GM12878 (cell line): Measurements from ENCODE around the gene MMP7. TPM values are rescaled to one million over a fixed set of nuclear protein-coding genes. Genes with fewer than 3 reads are reported as not detected.

Source experiments
- ATAC-seq: fragments of 200-7000 bp; cut with Tn5 transposase; 3 replicates; pipeline ENCODE4 v1.9.1; 2020; ENCODE audit warnings: mild to moderate bottlenecking, moderate library complexity
- BruUV-seq: library from RNA; stranded (reverse); fragments of 400-500 nt; replicated peaks from 2 replicates; lab custom pipeline; 2021; lab: Mats Ljungman, UMichigan
- CTCF ChIA-PET: fragments of 300-600 bp; sonication (Branson Sonifier 250); formaldehyde crosslinking; extraction: SDS; loops from one replicate; lab custom pipeline; 2021; ENCODE audit warnings: inconsistent platforms; lab: Yijun Ruan, JAX
- POLR2A ChIA-PET: fragments of 350-600 bp; formaldehyde crosslinking; extraction: SDS; loops from one replicate; lab custom pipeline; 2021; ENCODE audit warnings: inconsistent platforms; lab: Charles Lee
- RAD21 ChIA-PET: fragments of 300-600 bp; sonication (Branson Sonifier 250); formaldehyde crosslinking; loops from one replicate; lab custom pipeline; 2023; ENCODE audit warnings: antibody characterized with exemption; ENCODE audit not compliant: unreplicated experiment; lab: Charles Lee
- SMC1A ChIA-PET: fragments of 300-600 bp; sonication (Branson Sonifier 250); formaldehyde crosslinking; loops from one replicate; lab custom pipeline; 2023; ENCODE audit not compliant: unreplicated experiment, uncharacterized antibody; lab: Charles Lee
- DNase-seq: peaks from one replicate; pipeline ENCODE4 v3.0.0-alpha.2; 2011; ENCODE audit warnings: low read depth, low spot score
- FAIRE-seq: peaks from 3 replicates; lab custom pipeline; 2011; peaks lifted over from hg19 to GRCh38; lab: Jason Lieb, UNC
- H2AFZ ChIP-seq: 2 replicates; pipeline ENCODE4 v1.6.0; 2011; ENCODE audit warnings: low read depth, low read length, control low read depth; ENCODE audit not compliant: control insufficient read depth
- H3K27ac ChIP-seq: 2 replicates; pipeline ENCODE4 v1.5.1; 2011; ENCODE audit warnings: control low read depth; ENCODE audit not compliant: control insufficient read depth, insufficient read depth
- H3K27me3 ChIP-seq, 2 experiments: replicated peaks in 1 of 2; 2 replicates each; pipeline versions ENCODE4 v1.6.0 to v1.6.1; 2011; ENCODE audit warnings: low read length in 1 of 2; ENCODE audit not compliant: control insufficient read depth in 2 of 2, insufficient read depth in 2 of 2
- H3K36me3 ChIP-seq, 2 experiments: 2 replicates each; pipeline ENCODE4 v1.5.1; 2011; ENCODE audit warnings: low read length in 1 of 2; ENCODE audit not compliant: control insufficient read depth in 2 of 2, insufficient read depth in 2 of 2
- H3K4me1 ChIP-seq: 2 replicates; pipeline ENCODE4 v1.6.1; 2011; ENCODE audit warnings: mild to moderate bottlenecking, low read length, moderate library complexity, mixed read lengths; ENCODE audit not compliant: control insufficient read depth, insufficient read depth
- H3K4me2 ChIP-seq: 2 replicates; pipeline ENCODE4 v1.6.0; 2011; ENCODE audit warnings: control low read depth; ENCODE audit not compliant: control insufficient read depth, insufficient read depth
- H3K4me3 ChIP-seq: fragments of 200-600 bp; sonication (generic); 2 replicates; pipeline ENCODE4 v1.5.1; 2016
- H3K79me2 ChIP-seq: 2 replicates; pipeline ENCODE4 v1.6.0; 2011; ENCODE audit warnings: low read length; ENCODE audit not compliant: control insufficient read depth, insufficient read depth
- H3K9ac ChIP-seq: 2 replicates; pipeline ENCODE4 v1.8.0; 2011; ENCODE audit warnings: low read length, control low read depth, mixed read lengths; ENCODE audit not compliant: control insufficient read depth, insufficient read depth
- H3K9me3 ChIP-seq: replicated peaks from 3 replicates; pipeline ENCODE4 v1.5.1; 2011; ENCODE audit warnings: mild to moderate bottlenecking, low read length; ENCODE audit not compliant: control insufficient read depth, insufficient read depth
- H4K20me1 ChIP-seq: 2 replicates; pipeline ENCODE4 v1.6.0; 2011; ENCODE audit not compliant: control insufficient read depth, insufficient read depth
- CHD4 ChIP-seq: fragments of 200-600 bp; sonication (generic); IDR thresholded peaks from 2 replicates; pipeline ENCODE4 v1.6.1; 2016; ENCODE audit warnings: mild to moderate bottlenecking
- CUX1 ChIP-seq: IDR thresholded peaks from 2 replicates; pipeline ENCODE4 v1.6.1; 2012; ENCODE audit warnings: improper control_type of control experiment, low read depth, low read length; ENCODE audit not compliant: insufficient replicate concordance
- FOXM1 ChIP-seq: IDR thresholded peaks from 2 replicates; pipeline ENCODE4 v1.6.1; 2012; ENCODE audit warnings: low read depth, mild to moderate bottlenecking, inconsistent platforms, low read length, moderate library complexity
- GATAD2B ChIP-seq: fragments of 450-650 bp; conservative IDR thresholded peaks from 2 replicates; pipeline ENCODE4 v1.6.1; 2017; ENCODE audit warnings: low read depth, mild to moderate bottlenecking, moderate library complexity
- MXI1 ChIP-seq: fragments of 150-350 bp; IDR thresholded peaks from 2 replicates; pipeline ENCODE4 v1.6.1; 2011; ENCODE audit warnings: low read depth, mild to moderate bottlenecking, inconsistent platforms, low read length, improper control_type of control experiment
- NR2F1 ChIP-seq: fragments of 450-650 bp; conservative IDR thresholded peaks from 2 replicates; pipeline ENCODE4 v1.6.1; 2017; ENCODE audit warnings: mild to moderate bottlenecking
- POLR2A ChIP-seq: IDR thresholded peaks from 2 replicates; pipeline ENCODE4 v1.6.1; 2011; ENCODE audit warnings: low read depth, mild to moderate bottlenecking, low read length
- TCF12 ChIP-seq: IDR thresholded peaks from 2 replicates; pipeline ENCODE4 v1.6.1; 2011; ENCODE audit warnings: low read depth, mild to moderate bottlenecking, low read length
- YBX1 ChIP-seq: fragments of 450-650 bp; IDR thresholded peaks from 2 replicates; pipeline ENCODE4 v1.6.1; 2016; ENCODE audit warnings: antibody characterized with exemption
- ZNF274 ChIP-seq: IDR thresholded peaks from one replicate; pipeline ENCODE4 v1.8.0; 2011; ENCODE audit not compliant: insufficient read length, insufficient read depth
- ZNF622 ChIP-seq: fragments of 450-650 bp; IDR thresholded peaks from 2 replicates; pipeline ENCODE4 v1.6.1; 2017; ENCODE audit warnings: mild to moderate bottlenecking, inconsistent platforms
- WGBS: methylation state at CpG from one replicate; pipeline ENCODE4 v1.1.6; 2016; ENCODE audit warnings: low lambda C conversion rate; ENCODE audit not compliant: insufficient replicate concordance, insufficient coverage; ENCODE audit errors: missing lambda C conversion rate; 5-methylcytosine and 5-hydroxymethylcytosine counted together
- in situ Hi-C: fragments of 300-500 bp; cut with MboI; formaldehyde crosslinking; loops from 9 replicates; pipeline ENCODE4 v1.14.3; 2018; ENCODE audit warnings: mixed read lengths
- intact Hi-C: fragments of 100-400 bp; cut with micrococcal nuclease; formaldehyde crosslinking; loops from one replicate; pipeline ENCODE4 v1.14.2; 2022; ENCODE audit not compliant: unreplicated experiment
- polyA plus RNA-seq, 11 experiments: library from polyadenylated mRNA; depleted of rRNA in 4 of 11; unstranded in 6 of 11; stranded (reverse) in 5 of 11; fragments of >200 nt; fragmentation: Nextera tagmentation in 4 of 11; fragmentation: Illumina TruSeq in 1 of 11; extraction: Ambion mirVana in 4 of 11; extraction: Trizol in 1 of 11; gene quantifications; 1 replicate in 1 of 11; 2 replicates in 10 of 11; pipeline versions ENCODE4 v1.2.1 to v1.2.3, GENCODE V29; 2011 to 2016; ENCODE audit warnings: inconsistent platforms in 2 of 11, missing spikeins in 2 of 11, low read depth in 1 of 11
- total RNA-seq, 4 experiments: library from RNA; depleted of rRNA in 3 of 4; stranded (reverse); fragments of >200 nt in 3 of 4; fragmentation: Illumina TruSeq in 1 of 4; extraction: Trizol in 1 of 4; gene quantifications; 2 replicates each; pipeline versions ENCODE4 v1.2.1 to v1.2.3, GENCODE V29; 2013 to 2021
- TF ChIP-seq, protein P1 (sequence below): fragments of 450-650 bp; IDR thresholded peaks from 2 replicates; pipeline ENCODE4 v1.6.1; 2017; ENCODE audit warnings: mild to moderate bottlenecking, moderate library complexity

MMP7 gene
- total and polyA plus RNA-seq, 10 of the 15 experiments (the other 5 are each of a cell fraction or from before 2014, with no cell fraction given): 0.63 to 18.0 (median 1.1) TPM

- H3K36me3 ChIP-seq: no peaks in the 10 kb centered on the region
- H2AFZ ChIP-seq: no peak overlapping the region
- TF ChIP-seq NR2F1 (no peak), YBX1 (no peak), GATAD2B (no peak), ZNF274 (no peak), TCF12 (no peak), CHD4 (no peak), MXI1 (no peak), FOXM1 (no peak), POLR2A (no peak), ZNF622 (no peak), CUX1 (no peak)
- TF ChIP-seq, protein P1, sequence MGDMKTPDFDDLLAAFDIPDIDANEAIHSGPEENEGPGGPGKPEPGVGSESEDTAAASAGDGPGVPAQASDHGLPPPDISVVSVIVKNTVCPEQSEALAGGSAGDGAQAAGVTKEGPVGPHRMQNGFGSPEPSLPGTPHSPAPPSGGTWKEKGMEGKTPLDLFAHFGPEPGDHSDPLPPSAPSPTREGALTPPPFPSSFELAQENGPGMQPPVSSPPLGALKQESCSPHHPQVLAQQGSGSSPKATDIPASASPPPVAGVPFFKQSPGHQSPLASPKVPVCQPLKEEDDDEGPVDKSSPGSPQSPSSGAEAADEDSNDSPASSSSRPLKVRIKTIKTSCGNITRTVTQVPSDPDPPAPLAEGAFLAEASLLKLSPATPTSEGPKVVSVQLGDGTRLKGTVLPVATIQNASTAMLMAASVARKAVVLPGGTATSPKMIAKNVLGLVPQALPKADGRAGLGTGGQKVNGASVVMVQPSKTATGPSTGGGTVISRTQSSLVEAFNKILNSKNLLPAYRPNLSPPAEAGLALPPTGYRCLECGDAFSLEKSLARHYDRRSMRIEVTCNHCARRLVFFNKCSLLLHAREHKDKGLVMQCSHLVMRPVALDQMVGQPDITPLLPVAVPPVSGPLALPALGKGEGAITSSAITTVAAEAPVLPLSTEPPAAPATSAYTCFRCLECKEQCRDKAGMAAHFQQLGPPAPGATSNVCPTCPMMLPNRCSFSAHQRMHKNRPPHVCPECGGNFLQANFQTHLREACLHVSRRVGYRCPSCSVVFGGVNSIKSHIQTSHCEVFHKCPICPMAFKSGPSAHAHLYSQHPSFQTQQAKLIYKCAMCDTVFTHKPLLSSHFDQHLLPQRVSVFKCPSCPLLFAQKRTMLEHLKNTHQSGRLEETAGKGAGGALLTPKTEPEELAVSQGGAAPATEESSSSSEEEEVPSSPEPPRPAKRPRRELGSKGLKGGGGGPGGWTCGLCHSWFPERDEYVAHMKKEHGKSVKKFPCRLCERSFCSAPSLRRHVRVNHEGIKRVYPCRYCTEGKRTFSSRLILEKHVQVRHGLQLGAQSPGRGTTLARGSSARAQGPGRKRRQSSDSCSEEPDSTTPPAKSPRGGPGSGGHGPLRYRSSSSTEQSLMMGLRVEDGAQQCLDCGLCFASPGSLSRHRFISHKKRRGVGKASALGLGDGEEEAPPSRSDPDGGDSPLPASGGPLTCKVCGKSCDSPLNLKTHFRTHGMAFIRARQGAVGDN: no peak
- 86% methylated on average over 4 of the region's 4 CpGs for WGBS
- peaks cover 22% of the 10 kb centered on the region for H3K4me1 ChIP-seq
- SMC1A ChIA-PET: interaction anchor here (1.4 kb wide), 1 partner anchor 142 kb away, joined by 3 read pairs; no protein-coding TSS in a partner anchor
- intact Hi-C loops: no loop called here
- no peaks in the 10 kb centered on the region for H3K79me2 ChIP-seq
- no peaks in the 10 kb centered on the region for H3K9me3 ChIP-seq
- no peak overlapping the region for H3K4me2 ChIP-seq
- in situ Hi-C loops: no loop called here
- no peaks in the 10 kb centered on the region for H3K27me3 ChIP-seq
- FAIRE-seq: no peak
- CTCF ChIA-PET: interaction anchor here (1.4 kb wide), 1 partner anchor 129 kb away, joined by 4 read pairs; no protein-coding TSS in a partner anchor
- no peak for DNase-seq
- POLR2A ChIA-PET: interaction anchor here (1.8 kb wide), 1 partner anchor 10 kb away, joined by 4 read pairs; no protein-coding TSS in a partner anchor
- no peak overlapping the region for H3K9ac ChIP-seq
- no peak overlapping the region for H3K4me3 ChIP-seq
- no peak for ATAC-seq
- H4K20me1 ChIP-seq: no peaks in the 10 kb centered on the region
- BruUV-seq: no TSS peak
- H3K27ac ChIP-seq: no peak overlapping the region
- RAD21 ChIA-PET: no interaction called here
Observed at GRCh38 chr11:102472127-102472526, 58.4 kb downstream of the MMP7 start.
